GM19372 (cell line): ENCODE data around the gene MBL2.

ENCODE experiments used
- ATAC-seq: cut with Tn5 transposase; IDR thresholded peaks from one replicate; pipeline ENCODE4 v1.9.1; 2021; ENCODE audit warnings: mild to moderate bottlenecking, low read depth, moderate library complexity; ENCODE audit not compliant: unreplicated experiment

Gene MBL2

DNA sequence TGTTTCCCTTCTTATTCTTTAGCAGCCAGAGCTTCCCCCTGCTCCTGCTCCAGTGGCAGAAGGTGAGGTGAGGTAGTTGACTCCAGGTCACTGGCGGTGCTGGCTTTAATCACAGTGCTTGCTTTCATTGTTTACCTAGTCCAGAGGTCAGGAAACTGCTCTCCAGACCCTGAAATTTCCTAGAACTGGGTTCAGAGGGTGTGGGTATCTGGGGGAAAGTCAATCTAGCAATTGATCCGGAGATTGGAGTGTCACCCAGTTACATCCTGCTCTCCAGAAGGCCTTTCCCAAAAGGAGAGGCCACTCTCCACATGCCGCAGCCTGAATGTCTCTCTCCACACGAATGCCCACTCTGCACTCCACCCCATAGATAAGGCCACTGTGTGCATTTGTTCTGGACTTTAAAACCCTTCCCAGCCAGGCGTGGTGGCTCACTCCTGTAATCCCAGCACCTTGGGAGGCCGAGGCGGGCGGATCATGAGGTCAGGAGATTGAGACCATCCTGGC is 2.1 kb upstream of the MBL2 start:
- no peak for ATAC-seq

GRCh38 chr10:52774182-52774581 is 1.6 kb upstream of the MBL2 start:
- no peak for ATAC-seq

DNA sequence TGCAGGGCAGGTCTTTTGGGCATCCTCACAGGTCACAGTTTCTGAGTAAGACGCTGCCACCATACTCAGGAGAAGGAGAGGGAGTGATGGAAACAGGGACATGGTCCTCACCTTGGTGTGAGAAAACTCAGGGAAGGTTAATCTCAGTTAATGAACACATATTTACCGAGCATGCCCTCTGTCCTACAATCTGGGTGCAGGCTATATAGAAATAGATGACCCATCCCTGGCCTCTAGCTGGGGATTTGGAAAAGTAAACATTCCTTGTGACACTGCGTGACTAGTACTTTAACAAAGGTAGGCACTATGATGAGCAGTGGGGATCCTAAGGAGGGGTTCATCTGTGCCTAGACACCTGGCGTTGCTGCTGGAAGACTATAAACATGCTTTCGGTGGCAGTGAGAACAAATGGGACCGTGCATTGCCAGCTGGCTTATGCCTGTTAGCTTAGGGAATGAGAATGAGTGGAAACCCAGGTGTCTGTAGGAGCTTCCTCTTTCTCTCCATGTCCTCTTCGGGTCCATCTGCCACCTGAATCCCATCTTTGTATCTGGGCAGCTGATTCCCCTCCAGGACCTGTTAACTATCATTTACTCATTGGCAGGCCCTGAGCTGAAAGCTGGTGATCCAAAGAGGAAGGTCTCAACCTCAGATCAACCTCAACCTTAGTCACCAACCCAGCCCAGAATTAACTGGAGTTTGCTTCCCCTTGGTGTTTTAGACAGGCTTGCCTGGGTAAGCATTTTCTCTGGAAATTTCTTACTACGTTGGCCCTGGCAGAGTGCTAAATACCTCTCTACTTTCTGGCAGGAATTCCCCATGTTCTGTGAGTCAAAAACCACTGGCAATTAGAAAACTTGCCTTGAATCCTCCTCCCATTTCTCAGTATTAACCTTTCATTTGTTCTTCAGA is 794 bp downstream of the MBL2 start:
- ATAC-seq: no peak

GRCh38 chr10:52770904-52771303 is 1.7 kb downstream of the MBL2 start:
- no peak for ATAC-seq

- no peak for ATAC-seq
Measured at GRCh38 chr10:52769966-52770365, 2.6 kb downstream of the MBL2 start.

- no peak for ATAC-seq
Measured at GRCh38 chr10:52768001-52768532, 4.5 kb downstream of the MBL2 start.

DNA sequence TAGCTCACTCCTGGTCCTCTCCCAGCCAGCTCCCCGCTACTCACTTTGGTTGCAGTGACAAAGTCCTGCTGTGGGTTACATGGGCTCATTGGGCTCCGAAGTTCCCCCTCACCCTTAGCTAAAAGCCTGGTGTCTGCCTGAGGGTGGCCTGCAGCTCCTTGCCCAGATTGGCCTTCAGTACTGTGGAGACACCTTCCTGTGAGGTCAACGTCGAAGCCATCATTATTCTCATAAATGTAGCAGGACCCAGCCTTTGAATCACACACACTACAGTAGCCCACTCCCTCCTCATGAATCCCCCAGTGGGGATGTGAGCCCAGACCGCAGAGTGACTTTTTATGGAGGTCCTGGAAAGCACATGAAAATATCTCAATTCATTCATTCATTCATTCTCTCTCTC is 10.5 kb downstream of the MBL2 start:
- ATAC-seq: no peak

DNA sequence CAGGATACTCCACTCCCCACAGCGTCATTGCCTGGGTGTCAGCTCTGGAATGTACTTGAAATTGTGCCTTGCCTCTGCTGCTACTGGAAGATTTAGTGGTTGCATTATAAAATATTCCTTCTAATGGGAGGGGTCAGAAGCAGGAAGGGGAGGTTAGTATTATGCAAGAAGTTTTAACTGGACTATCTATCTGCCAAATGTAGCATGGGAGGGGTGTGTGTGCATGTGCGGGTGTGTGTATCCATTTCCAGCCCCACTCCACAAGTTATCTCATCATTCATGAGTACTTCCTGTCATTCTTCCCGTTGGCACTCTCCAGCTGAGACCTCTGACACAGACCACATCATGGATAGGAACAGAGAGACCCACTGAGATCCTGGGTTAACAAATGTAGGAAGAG is 13.4 kb downstream of the MBL2 start:
- ATAC-seq: no peak

DNA sequence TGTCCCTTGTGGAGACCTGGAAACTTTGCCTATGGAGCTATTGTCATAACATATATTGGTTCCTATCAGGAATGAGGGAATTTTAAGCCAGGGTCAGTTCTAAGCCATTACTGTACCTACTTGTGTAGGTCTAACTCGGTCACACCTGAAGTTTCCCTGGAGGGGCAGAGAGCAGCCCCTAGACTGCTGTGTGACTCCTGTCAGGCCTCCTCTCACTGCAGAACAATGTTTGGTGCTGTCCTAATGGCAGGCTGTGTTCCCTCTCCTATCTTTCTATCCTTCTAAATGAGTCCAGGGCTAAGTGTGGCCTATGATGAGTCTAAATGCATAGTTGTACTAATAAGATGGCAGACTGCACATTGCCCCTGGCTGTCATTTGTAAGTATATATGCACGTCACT is 14.2 kb downstream of the MBL2 start:
- no peak for ATAC-seq

GRCh38 chr10:52757773-52758172 is 14.8 kb downstream of the MBL2 start:
- ATAC-seq: no peak

- ATAC-seq: no peak
Measured at GRCh38 chr10:52756966-52757365, 15.6 kb downstream of the MBL2 start.

GRCh38 chr10:52756295-52756694 is 16.3 kb downstream of the MBL2 start:
- ATAC-seq: no peak

GRCh38 chr10:52755297-52756062 is 17.1 kb downstream of the MBL2 start:
- no peak for ATAC-seq

- ATAC-seq: no peak
Measured at GRCh38 chr10:52752801-52753445, 19.7 kb downstream of the MBL2 start.

- no peak for ATAC-seq
Measured at GRCh38 chr10:52752261-52752660, 20.3 kb downstream of the MBL2 start.

DNA sequence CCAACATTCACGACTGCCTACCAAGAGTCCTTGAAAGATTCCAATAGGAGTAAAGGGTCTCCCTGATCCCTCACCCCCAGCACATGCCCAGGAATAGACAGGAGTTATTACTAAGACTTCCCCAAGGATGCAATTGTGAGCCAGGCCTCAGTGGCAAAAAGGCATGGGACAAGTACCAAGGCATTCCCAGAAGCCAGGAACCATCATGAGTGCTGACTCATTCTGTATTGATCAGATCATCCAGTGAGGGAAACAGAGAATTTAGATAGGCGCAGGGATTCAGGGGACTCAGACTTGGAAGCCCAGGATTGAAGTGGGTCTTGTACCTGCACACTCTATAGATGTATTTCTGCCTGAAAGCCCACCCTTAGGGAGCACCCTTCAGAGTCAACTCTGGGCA is 21.2 kb downstream of the MBL2 start:
- ATAC-seq: no peak

DNA sequence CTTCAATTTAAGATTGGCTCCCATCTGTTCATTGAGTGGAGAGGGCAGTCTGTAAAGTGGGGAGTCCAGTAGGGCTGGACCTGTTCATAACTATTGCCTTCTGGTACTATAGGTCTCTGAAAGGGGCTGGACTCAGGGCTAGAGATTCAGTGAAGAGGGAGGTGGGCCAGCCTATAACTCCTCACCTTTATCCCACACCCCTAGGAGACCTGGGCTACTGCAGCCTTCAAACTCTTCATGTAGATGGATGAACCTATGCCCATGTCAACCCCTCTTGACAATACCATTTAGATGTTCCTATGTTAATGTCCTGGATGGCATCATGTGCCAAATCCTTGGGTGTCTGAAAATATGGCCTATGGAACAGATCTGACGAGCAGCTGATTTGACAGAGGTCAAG is 22.0 kb downstream of the MBL2 start:
- no peak for ATAC-seq

- no peak for ATAC-seq
Measured at GRCh38 chr10:52747694-52748093, 24.9 kb downstream of the MBL2 start.

GRCh38 chr10:52746169-52746568 is 26.4 kb downstream of the MBL2 start:
- no peak for ATAC-seq

DNA sequence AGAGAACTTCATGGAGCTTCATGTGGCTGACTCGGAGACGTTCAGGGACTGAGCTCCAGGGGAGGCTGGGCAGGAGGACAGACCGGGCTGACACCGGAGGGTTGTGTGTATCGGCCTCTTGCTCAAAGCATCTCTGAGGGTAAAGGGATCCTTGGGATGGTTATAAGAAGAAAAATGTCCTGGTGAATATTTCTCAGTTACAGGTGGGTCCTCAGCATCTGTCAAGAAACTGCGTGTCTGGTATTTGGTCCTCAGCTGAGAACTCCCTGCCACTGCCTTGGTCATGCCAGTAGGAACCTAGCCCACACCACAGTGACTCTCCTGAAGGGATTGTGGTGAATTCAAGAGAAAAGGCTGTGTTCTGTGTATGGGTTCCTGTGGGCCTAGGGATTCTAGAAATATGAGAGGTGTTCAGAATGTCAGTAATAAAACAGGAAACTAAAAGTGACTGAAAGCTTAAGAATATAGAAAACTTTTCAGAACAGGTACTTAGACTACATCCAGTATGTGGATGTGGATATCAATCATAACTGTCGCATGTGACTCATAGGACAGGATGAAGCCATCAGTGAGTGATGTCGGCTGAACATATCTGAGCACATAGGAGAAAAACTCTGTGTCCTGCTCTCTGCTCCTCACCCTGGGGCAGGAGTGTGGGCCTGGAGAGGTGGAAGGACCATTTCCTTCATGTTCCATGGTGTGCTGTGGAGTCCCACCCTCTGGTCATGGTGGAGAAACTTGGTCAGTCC is 28.4 kb downstream of the MBL2 start:
- ATAC-seq: no peak
